Spleen (tissue), 7 donors: Measurements from ENCODE around the gene FLOT2.

Source experiments
- CTCF ChIP-seq, 11 experiments: fragments of 200-600 bp in 7 of 11; fragments of 450-650 bp in 4 of 11; sonication (generic) in 4 of 11; IDR thresholded peaks in 8 of 11; conservative IDR thresholded peaks in 3 of 11; 1 replicate in 7 of 11; 2 replicates in 4 of 11; pipeline versions ENCODE4 v1.4.0 to v1.8.0; 2016 to 2021; ENCODE audit warnings: antibody characterized with exemption in 11 of 11, inconsistent platforms in 4 of 11, mild to moderate bottlenecking in 1 of 11
- POLR2A ChIP-seq, 3 donors: fragments of 450-650 bp; IDR thresholded peaks; one replicate each; pipeline ENCODE4 v1.5.1; 2017; ENCODE audit warnings: antibody characterized with exemption in 3 of 3, mild to moderate bottlenecking in 1 of 3
- POLR2AphosphoS5 ChIP-seq, 3 donors: sonication (generic); formaldehyde crosslinking; IDR thresholded peaks; one replicate each; pipeline ENCODE4 v1.5.1; 2017; ENCODE audit warnings: antibody characterized with exemption in 3 of 3
- donor health status: DM: no; HTN: no; CAD: no; lungs with moderate emphysema.
- donor health status: DM: no; HTN: no; CAD: no.
- donor health status: DM: no; HTN: no; CAD: no.

- TF ChIP-seq CTCF (IDR thresholded peaks at IDR 0.05 in 8 of 11, conservative IDR thresholded peaks at IDR 0.05 in 3 of 11) (no peak), POLR2AphosphoS5 (IDR thresholded peaks at IDR 0.05) (peak in 1 of 3 donors; percentile 2), POLR2A (IDR thresholded peaks at IDR 0.05) (no peak)
Observed at GRCh38 chr17:28881533-28882056, 15.9 kb downstream of the FLOT2 start.
